Endothelial cell of umbilical vein (primary cell): Measurements from ENCODE around the gene CPED1. TPM values are rescaled to one million over a fixed set of nuclear protein-coding genes. Genes with fewer than 3 reads are reported as not detected.

Source experiments
- BruUV-seq: library from RNA; stranded (reverse); fragments of 400-500 nt; replicated peaks from 2 replicates; lab custom pipeline; 2021; lab: Mats Ljungman, UMichigan
- CTCF ChIA-PET: fragments of 300-600, 350-600 bp; sonication (Branson Sonifier 250); formaldehyde crosslinking; loops from one replicate; lab custom pipeline; 2021; ENCODE audit warnings: antibody characterized with exemption, inconsistent platforms; lab: Charles Lee
- POLR2A ChIA-PET: fragments of 300-600, 350-600 bp; sonication (Branson Sonifier 250); formaldehyde crosslinking; loops from one replicate; lab custom pipeline; 2021; ENCODE audit warnings: antibody characterized with exemption, inconsistent platforms; lab: Charles Lee
- DNase-seq: peaks from one replicate; pipeline ENCODE4 v3.0.0-alpha.2; 2011; ENCODE audit warnings: low read depth, low spot score
- FAIRE-seq: peaks from 2 replicates; lab custom pipeline; 2011; peaks lifted over from hg19 to GRCh38; lab: Jason Lieb, UNC
- H2AFZ ChIP-seq: 2 replicates; pipeline ENCODE4 v1.6.0; 2012; ENCODE audit warnings: low read depth, low read length, control low read depth, inconsistent platforms
- H3K27ac ChIP-seq: 2 replicates; pipeline ENCODE4 v1.5.1; 2011; ENCODE audit warnings: low read depth, mild to moderate bottlenecking, control low read depth, low read length, moderate library complexity; ENCODE audit not compliant: insufficient read depth
- H3K27me3 ChIP-seq, 2 experiments: 2 replicates each; pipeline versions ENCODE4 v1.6.0 to v1.6.1; 2011; ENCODE audit warnings: low read length in 2 of 2, mixed read lengths in 1 of 2; ENCODE audit not compliant: control insufficient read depth in 2 of 2, insufficient read depth in 2 of 2
- H3K36me3 ChIP-seq, 2 experiments: 2 replicates in 1 of 2; 3 replicates in 1 of 2; pipeline ENCODE4 v1.5.1; 2011; ENCODE audit warnings: low read length in 2 of 2, mild to moderate bottlenecking in 1 of 2, moderate library complexity in 1 of 2; ENCODE audit not compliant: control insufficient read depth in 2 of 2, insufficient read depth in 2 of 2; ENCODE audit errors: extremely low read depth in 1 of 2
- H3K4me1 ChIP-seq: 3 replicates; pipeline ENCODE4 v1.5.1; 2011; ENCODE audit warnings: mild to moderate bottlenecking, low read length; ENCODE audit not compliant: control insufficient read depth, insufficient read depth; ENCODE audit errors: extremely low read depth
- H3K4me2 ChIP-seq: 2 replicates; pipeline ENCODE4 v1.6.1; 2011; ENCODE audit warnings: low read length, control low read depth, mixed read lengths; ENCODE audit not compliant: insufficient read depth
- H3K4me3 ChIP-seq, 3 experiments: fragments of 200-600 bp in 1 of 3; sonication (generic), shearing (Covaris generic) in 1 of 3; replicated peaks in 1 of 3; 2 replicates each; pipeline ENCODE4 v1.5.1; 2011 to 2016; ENCODE audit warnings: control low read depth in 3 of 3, low read length in 3 of 3, mild to moderate bottlenecking in 2 of 3, inconsistent platforms in 1 of 3, low read depth in 1 of 3, moderate library complexity in 1 of 3; ENCODE audit not compliant: insufficient read depth in 1 of 3
- H3K79me2 ChIP-seq: 2 replicates; pipeline ENCODE4 v1.6.0; 2012; ENCODE audit warnings: low read length, inconsistent platforms; ENCODE audit not compliant: control insufficient read depth, insufficient read depth
- H3K9ac ChIP-seq: replicated peaks from 2 replicates; pipeline ENCODE3; 2011; ENCODE audit warnings: low read length, control low read depth; ENCODE audit not compliant: insufficient read depth; ENCODE audit errors: extremely low read depth
- H3K9me1 ChIP-seq: replicated peaks from 3 replicates; pipeline ENCODE4 v1.6.0; 2011; ENCODE audit warnings: mild to moderate bottlenecking, low read length; ENCODE audit not compliant: control insufficient read depth, insufficient read depth; ENCODE audit errors: extremely low read depth
- H3K9me3 ChIP-seq: replicated peaks from 2 replicates; pipeline ENCODE4 v1.5.1; 2012; ENCODE audit warnings: low read length, inconsistent platforms; ENCODE audit not compliant: control insufficient read depth, insufficient read depth
- H4K20me1 ChIP-seq: replicated peaks from 2 replicates; pipeline ENCODE3; 2011; ENCODE audit warnings: mild to moderate bottlenecking, low read length; ENCODE audit not compliant: control insufficient read depth, insufficient read depth; ENCODE audit errors: extremely low read depth
- CTCF ChIP-seq, 2 donors: IDR thresholded peaks; 1 replicate in 1 of 2; 2 replicates in 1 of 2; pipeline ENCODE4 v1.5.1; 2011; ENCODE audit warnings: low read length in 2 of 2, mild to moderate bottlenecking in 2 of 2, moderate library complexity in 2 of 2, control low read depth in 1 of 2, inconsistent platforms in 1 of 2, low read depth in 1 of 2; ENCODE audit not compliant: insufficient read depth in 1 of 2; ENCODE audit errors: extremely low read depth in 1 of 2
- EZH2 ChIP-seq: IDR thresholded peaks from 2 replicates; pipeline ENCODE4 v1.6.1; 2012; ENCODE audit warnings: borderline replicate concordance, low read depth, mild to moderate bottlenecking, moderate library complexity, low read length, inconsistent platforms; ENCODE audit not compliant: severe bottlenecking
- FOS ChIP-seq: IDR thresholded peaks from 2 replicates; pipeline ENCODE4 v1.6.1; 2011; ENCODE audit warnings: mild to moderate bottlenecking, low read length, moderate library complexity, borderline replicate concordance; ENCODE audit not compliant: insufficient read depth
- GATA2 ChIP-seq: IDR thresholded peaks from 2 replicates; pipeline ENCODE4 v1.7.0; 2011; ENCODE audit warnings: low read depth, mild to moderate bottlenecking, moderate library complexity, mixed read lengths, low read length; ENCODE audit not compliant: insufficient read length, insufficient read depth
- JUN ChIP-seq: IDR thresholded peaks from 2 replicates; pipeline ENCODE4 v1.6.1; 2011; ENCODE audit warnings: borderline replicate concordance, low read depth; ENCODE audit not compliant: insufficient read length, insufficient read depth
- MAX ChIP-seq: IDR thresholded peaks from 2 replicates; pipeline ENCODE4 v1.6.1; 2011; ENCODE audit not compliant: insufficient read depth, insufficient read length
- MYC ChIP-seq: IDR thresholded peaks from one replicate; pipeline ENCODE4 v1.6.1; 2011; ENCODE audit warnings: mild to moderate bottlenecking, low read depth, low read length
- POLR2A ChIP-seq: IDR thresholded peaks from 2 replicates; pipeline ENCODE4 v1.6.1; 2012; ENCODE audit warnings: low read depth, mild to moderate bottlenecking, control low read depth, low read length
- POLR2AphosphoS5 ChIP-seq: IDR thresholded peaks from 2 replicates; pipeline ENCODE4 v1.6.1; 2012; ENCODE audit warnings: low read depth, mild to moderate bottlenecking, control low read depth, low read length, moderate library complexity; ENCODE audit not compliant: insufficient read depth
- dilution Hi-C: fragments of 300-500 bp; cut with MboI; formaldehyde crosslinking; loops from one replicate; pipeline ENCODE4 v1.15.0; 2019; ENCODE audit warnings: low sequenced_read_pairs; ENCODE audit not compliant: extremely low pct_ligation_motif_present
- intact Hi-C: fragments of 100-400 bp; cut with micrococcal nuclease; formaldehyde crosslinking; loops from one replicate; pipeline ENCODE4 v1.10.0; 2022
- polyA plus RNA-seq, 4 experiments: library from polyadenylated mRNA; depleted of rRNA in 3 of 4; stranded (reverse) in 3 of 4; unstranded in 1 of 4; fragments of >200 nt; gene quantifications; 2 replicates each; pipeline versions ENCODE4 v1.2.1 to v1.2.3, GENCODE V29; 2011 to 2012; ENCODE audit warnings: missing spikeins in 1 of 4
- total RNA-seq: library from RNA; stranded (reverse); gene quantifications from 2 replicates; pipeline ENCODE4 v1.2.3, GENCODE V29; 2021

Gene CPED1
- total and polyA plus RNA-seq, 2 donors (not counting 3 experiments of a cell fraction or from before 2014, with no cell fraction given): 0.22 to 3.0 TPM

DNA sequence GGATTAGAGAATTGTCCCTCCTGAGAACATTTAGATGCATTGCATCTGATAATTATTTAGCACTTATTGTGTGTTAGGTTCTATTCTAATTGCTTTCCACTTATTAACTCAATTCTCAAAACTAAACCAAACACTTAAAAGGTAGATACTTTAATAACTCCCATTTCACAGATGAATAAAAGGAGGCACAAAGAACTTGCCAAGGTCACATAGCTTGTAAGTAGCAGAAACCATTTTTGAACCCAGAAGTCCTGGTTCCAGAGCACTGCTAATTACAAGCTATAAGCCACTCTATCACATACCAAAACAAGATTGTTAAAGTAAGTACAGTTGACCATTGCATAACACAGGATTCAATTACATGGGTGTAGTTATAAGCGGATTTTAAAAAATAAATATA lies 164.9 kb downstream of the CPED1 start:
- dilution Hi-C loops: no loop called here
- intact Hi-C loops: no loop called here
- Histone ChIP-seq H3K79me2 (no peaks in the 10 kb centered on the region), H3K9me3 (no peaks in the 10 kb centered on the region), H3K4me3 (no peak overlapping the region), H3K36me3 (no peaks in the 10 kb centered on the region), H3K4me1 (no peaks in the 10 kb centered on the region), H4K20me1 (no peaks in the 10 kb centered on the region), H3K9me1 (no peaks in the 10 kb centered on the region), H2AFZ (no peak overlapping the region), H3K4me2 (no peak overlapping the region), H3K27ac (no peak overlapping the region), H3K9ac (no peak overlapping the region), H3K27me3 (peaks cover 0 to 1% of the 10 kb centered on the region in 2 experiments)
- DNase-seq (no peak), FAIRE-seq (no peak)
- TF ChIP-seq JUN: no peak
- no peak for TF ChIP-seq MYC
- no peak for TF ChIP-seq GATA2
- no peak for TF ChIP-seq POLR2A
- TF ChIP-seq EZH2: no peak
- TF ChIP-seq POLR2AphosphoS5: no peak
- TF ChIP-seq CTCF (IDR thresholded peaks at IDR 0.05; ENCODE audit: extremely low read depth in 1 of 2, insufficient read depth in 1 of 2, low read depth in 1 of 2, low read length in 2 of 2): no peak
- no peak for TF ChIP-seq MAX
- no peak for TF ChIP-seq FOS
- ChIA-PET POLR2A (no interaction called here), CTCF (interaction anchor here (0.8 to 1.4 kb wide), 2 partner anchors 10 to 408 kb away, joined by 3 read pairs; no protein-coding TSS in a partner anchor)
- BruUV-seq: no TSS peak
